ENCODE results near the gene STEAP3. TPM values are rescaled to one million over a fixed set of nuclear protein-coding genes. Genes with fewer than 3 reads are reported as not detected.

STEAP3 gene
- total RNA-seq, 1 experiment from 2014 or later = 15.4 TPM

DNA sequence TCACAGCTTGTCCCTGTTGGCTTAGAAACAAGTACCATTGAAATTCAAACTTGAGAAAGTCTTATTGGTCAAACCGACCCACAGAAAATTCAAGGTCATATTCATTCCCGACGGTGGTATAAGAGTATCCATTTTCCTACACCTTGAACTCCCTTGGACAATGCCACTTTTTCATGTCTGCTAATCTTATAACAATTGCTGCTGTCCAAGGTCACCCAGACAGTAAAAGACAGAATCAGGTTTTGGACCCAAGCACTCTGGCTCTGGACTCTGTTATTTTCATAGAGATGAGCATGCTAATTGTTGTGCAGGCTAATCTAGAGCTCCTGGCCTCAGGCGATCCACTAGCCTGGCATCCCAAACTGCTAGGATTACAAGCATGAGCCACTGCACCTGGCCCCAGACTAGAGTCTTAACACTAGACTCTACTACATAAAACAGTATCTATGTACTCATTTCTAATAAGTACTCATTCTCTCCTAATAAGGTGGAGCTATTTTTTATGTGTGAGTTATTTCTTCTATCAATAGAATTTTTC, 85.2 kb downstream of the STEAP3 start:
- Histone ChIP-seq H4K20me1 (ENCODE audit: control insufficient read depth, insufficient read depth, insufficient read length) (no peaks in the 10 kb centered on the region), H3K4ac (ENCODE audit: low read depth, low read length) (no peak overlapping the region), H3K79me2 (ENCODE audit: insufficient read depth, low read length) (no peaks in the 10 kb centered on the region), H4K8ac (replicated peaks; ENCODE audit: insufficient read length, low read depth, low read length) (no peak overlapping the region), H2BK20ac (ENCODE audit: low read depth, low read length, poor library complexity, severe bottlenecking) (no peak overlapping the region), H2BK5ac (ENCODE audit: insufficient read length, low read length) (no peak overlapping the region), H3K27ac (ENCODE audit: insufficient read length, low read depth, low read length) (no peak overlapping the region), H2AK5ac (ENCODE audit: insufficient read length, low read length) (no peak overlapping the region), H3K23ac (ENCODE audit: insufficient read length, low read depth, low read length) (no peak overlapping the region), H3K56ac (ENCODE audit: insufficient read length, low read depth, low read length) (no peak overlapping the region), H3K9me3 (ENCODE audit: control insufficient read depth, low read depth, low read length) (no peaks in the 10 kb centered on the region), H4K91ac (ENCODE audit: insufficient read length, low read depth, low read length) (no peak overlapping the region), H3K18ac (ENCODE audit: insufficient read length, low read depth, low read length) (no peak overlapping the region), H2BK120ac (ENCODE audit: low read depth, low read length, poor library complexity, severe bottlenecking) (no peak overlapping the region), H2BK12ac (ENCODE audit: insufficient read length, low read depth, low read length) (no peak overlapping the region), H3K27me3 (ENCODE audit: insufficient read depth, low read length) (no peaks in the 10 kb centered on the region), H3T11ph (ENCODE audit: low read length) (no peak overlapping the region), H4K5ac (ENCODE audit: insufficient read length, low read depth, low read length) (no peak overlapping the region), H3K4me2 (ENCODE audit: insufficient read depth, insufficient read length, low read length) (no peak overlapping the region), H3K4me1 (ENCODE audit: insufficient read depth, low read length) (no peaks in the 10 kb centered on the region), H3K14ac (ENCODE audit: insufficient read depth, low read length) (no peak overlapping the region), H2BK15ac (ENCODE audit: low read depth, low read length) (no peak overlapping the region), H3K79me1 (ENCODE audit: insufficient read depth, low read depth, low read length, poor library complexity, severe bottlenecking) (no peaks in the 10 kb centered on the region), H3K23me2 (ENCODE audit: insufficient read length, low read depth, low read length, poor library complexity, severe bottlenecking) (no peaks in the 10 kb centered on the region), H3K9ac (ENCODE audit: extremely low read depth, insufficient read length, low read length) (no peak overlapping the region), H2AFZ (ENCODE audit: low read length) (no peak overlapping the region)
- H3K9me3 Mint-ChIP-seq = no peaks in the 10 kb centered on the region
- TF ChIP-seq, protein P1, sequence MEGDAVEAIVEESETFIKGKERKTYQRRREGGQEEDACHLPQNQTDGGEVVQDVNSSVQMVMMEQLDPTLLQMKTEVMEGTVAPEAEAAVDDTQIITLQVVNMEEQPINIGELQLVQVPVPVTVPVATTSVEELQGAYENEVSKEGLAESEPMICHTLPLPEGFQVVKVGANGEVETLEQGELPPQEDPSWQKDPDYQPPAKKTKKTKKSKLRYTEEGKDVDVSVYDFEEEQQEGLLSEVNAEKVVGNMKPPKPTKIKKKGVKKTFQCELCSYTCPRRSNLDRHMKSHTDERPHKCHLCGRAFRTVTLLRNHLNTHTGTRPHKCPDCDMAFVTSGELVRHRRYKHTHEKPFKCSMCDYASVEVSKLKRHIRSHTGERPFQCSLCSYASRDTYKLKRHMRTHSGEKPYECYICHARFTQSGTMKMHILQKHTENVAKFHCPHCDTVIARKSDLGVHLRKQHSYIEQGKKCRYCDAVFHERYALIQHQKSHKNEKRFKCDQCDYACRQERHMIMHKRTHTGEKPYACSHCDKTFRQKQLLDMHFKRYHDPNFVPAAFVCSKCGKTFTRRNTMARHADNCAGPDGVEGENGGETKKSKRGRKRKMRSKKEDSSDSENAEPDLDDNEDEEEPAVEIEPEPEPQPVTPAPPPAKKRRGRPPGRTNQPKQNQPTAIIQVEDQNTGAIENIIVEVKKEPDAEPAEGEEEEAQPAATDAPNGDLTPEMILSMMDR (conservative IDR thresholded peaks at IDR 0.05) = no peak
- H3K4me1 Mint-ChIP-seq = peaks cover 23 to 35% of the 10 kb centered on the region in 2 experiments
- no peak overlapping the region for H3K4me3 Mint-ChIP-seq
- no CpG with 5 or more reads among the region's 4 CpGs for WGBS (ENCODE audit: extremely low coverage, insufficient read length, low lambda C conversion rate)
- no peaks in the 10 kb centered on the region for H3K36me3 Mint-ChIP-seq (ENCODE audit: insufficient read depth in 1 of 3, low read depth in 3 of 3)
- H3K27ac Mint-ChIP-seq = no peak overlapping the region
- DNase-seq = no peak
- no peaks in the 10 kb centered on the region for H3K27me3 Mint-ChIP-seq (ENCODE audit: low read depth)
